HUES48 (cell line): ENCODE measurements around the gene CFAP206.
"Not testable (repeated sequence)": the region's sequence is repeated elsewhere in the genome, so short reads cannot be mapped to it uniquely, and the experiment has no call there.

Source experiments
- H3K27ac ChIP-seq: one replicate; pipeline ENCODE4 v1.7.0; 2013; ENCODE audit warnings: low read depth, low read length, inconsistent platforms
- H3K27me3 ChIP-seq: 2 replicates; pipeline ENCODE4 v1.6.1; 2013; ENCODE audit warnings: mild to moderate bottlenecking, low read length; ENCODE audit not compliant: control insufficient read depth, insufficient read depth
- H3K36me3 ChIP-seq: 2 replicates; pipeline ENCODE4 v1.6.1; 2013; ENCODE audit warnings: low read length; ENCODE audit not compliant: control insufficient read depth, insufficient read depth
- H3K4me1 ChIP-seq: 2 replicates; pipeline ENCODE4 v1.6.1; 2013; ENCODE audit warnings: mild to moderate bottlenecking, low read length; ENCODE audit not compliant: control insufficient read depth, insufficient read depth
- H3K4me3 ChIP-seq: 2 replicates; pipeline ENCODE4 v1.5.1; 2013; ENCODE audit warnings: mild to moderate bottlenecking, low read depth, low read length
- H3K9ac ChIP-seq: 2 replicates; pipeline ENCODE4 v1.6.1; 2013; ENCODE audit warnings: mild to moderate bottlenecking, low read depth, low read length, moderate library complexity
- H3K9me3 ChIP-seq: 2 replicates; pipeline ENCODE4 v1.6.1; 2013; ENCODE audit warnings: low read length; ENCODE audit not compliant: control insufficient read depth, insufficient read depth

The CFAP206 gene

GRCh38 chr6:87482366-87482765, 74.6 kb downstream of the CFAP206 start:
- Histone ChIP-seq H3K27me3 (no peaks in the 10 kb centered on the region), H3K27ac (no peak overlapping the region), H3K9ac (no peak overlapping the region), H3K36me3 (no peaks in the 10 kb centered on the region), H3K4me3 (no peak overlapping the region), H3K9me3 (peaks cover 6% of the 10 kb centered on the region; the same call in 1 of the 2 replicates), H3K4me1 (0 out of 2 replicates have a peak, but pooled peaks cover under 1% of the 10 kb centered on the region)

- Histone ChIP-seq H3K27me3 (no peaks in the 10 kb centered on the region), H3K4me1 (0 out of 2 replicates have a peak, but pooled peaks cover 5% of the 10 kb centered on the region), H3K36me3 (no peaks in the 10 kb centered on the region), H3K9ac (no peak overlapping the region), H3K9me3 (peaks cover 6% of the 10 kb centered on the region; the same call in 1 of the 2 replicates), H3K4me3 (no peak overlapping the region), H3K27ac (peak overlapping the region; percentile 25)
Measured at GRCh38 chr6:87483929-87484328, 76.2 kb downstream of the CFAP206 start.

GRCh38 chr6:87484491-87484890, 76.7 kb downstream of the CFAP206 start:
- H3K9ac ChIP-seq = no peak overlapping the region
- H3K27me3 ChIP-seq = no peaks in the 10 kb centered on the region
- H3K4me1 ChIP-seq = 0 out of 2 replicates have a peak, but pooled peaks cover 5% of the 10 kb centered on the region
- no peak overlapping the region for H3K4me3 ChIP-seq
- H3K27ac ChIP-seq = no peak overlapping the region
- H3K36me3 ChIP-seq = no peaks in the 10 kb centered on the region
- peaks cover 6% of the 10 kb centered on the region; the same call in 1 of the 2 replicates for H3K9me3 ChIP-seq

- no peak overlapping the region for H3K27ac ChIP-seq
- 0 out of 2 replicates have a peak, but pooled peaks cover 5% of the 10 kb centered on the region for H3K4me1 ChIP-seq
- H3K9ac ChIP-seq = no peak overlapping the region
- no peaks in the 10 kb centered on the region for H3K36me3 ChIP-seq
- no peaks in the 10 kb centered on the region for H3K27me3 ChIP-seq
- no peak overlapping the region for H3K4me3 ChIP-seq
- peaks cover 6% of the 10 kb centered on the region; the same call in 1 of the 2 replicates for H3K9me3 ChIP-seq
Measured at GRCh38 chr6:87487555-87487954, 79.8 kb downstream of the CFAP206 start.

GRCh38 chr6:87489326-87489725, 81.6 kb downstream of the CFAP206 start:
- not testable (repeated sequence) for H3K4me3 ChIP-seq, H3K27me3 ChIP-seq, H3K27ac ChIP-seq, H3K9me3 ChIP-seq, H3K4me1 ChIP-seq, H3K36me3 ChIP-seq, H3K9ac ChIP-seq

GRCh38 chr6:87494761-87495422, 87.1 kb downstream of the CFAP206 start:
- no peak overlapping the region for H3K27ac ChIP-seq
- no peak overlapping the region for H3K4me3 ChIP-seq

GRCh38 chr6:87498048-87498447, 90.3 kb downstream of the CFAP206 start:
- H3K9ac ChIP-seq = no peak overlapping the region
- no peaks in the 10 kb centered on the region for H3K36me3 ChIP-seq

More at GRCh38 chr6:87494761-87495422, 87.1 kb downstream of the CFAP206 start:
- H3K27me3 ChIP-seq = no peaks in the 10 kb centered on the region
- H3K4me1 ChIP-seq = no peaks in the 10 kb centered on the region
- no peaks in the 10 kb centered on the region for H3K36me3 ChIP-seq
- no peaks in the 10 kb centered on the region for H3K9me3 ChIP-seq
- H3K9ac ChIP-seq = no peak overlapping the region

GRCh38 chr6:87501809-87502572, 94.2 kb downstream of the CFAP206 start:
- Histone ChIP-seq H3K27me3 (no peaks in the 10 kb centered on the region), H3K27ac (no peak overlapping the region), H3K4me3 (no peak overlapping the region), H3K4me1 (no peaks in the 10 kb centered on the region), H3K9ac (no peak overlapping the region), H3K9me3 (no peaks in the 10 kb centered on the region), H3K36me3 (no peaks in the 10 kb centered on the region)

More at GRCh38 chr6:87498048-87498447, 90.3 kb downstream of the CFAP206 start:
- Histone ChIP-seq H3K4me1 (no peaks in the 10 kb centered on the region), H3K4me3 (no peak overlapping the region), H3K9me3 (no peaks in the 10 kb centered on the region), H3K27me3 (no peaks in the 10 kb centered on the region), H3K27ac (no peak overlapping the region)

- no peak overlapping the region for H3K9ac ChIP-seq
- no peaks in the 10 kb centered on the region for H3K27me3 ChIP-seq
- H3K4me3 ChIP-seq = no peak overlapping the region
- H3K4me1 ChIP-seq = no peaks in the 10 kb centered on the region
- H3K9me3 ChIP-seq = no peaks in the 10 kb centered on the region
- no peak overlapping the region for H3K27ac ChIP-seq
- H3K36me3 ChIP-seq = peaks cover 15% of the 10 kb centered on the region
Measured at GRCh38 chr6:87504441-87504840, 96.7 kb downstream of the CFAP206 start.
